Liver (tissue), 3 donors: ENCODE measurements around the gene ATP8B3.

ENCODE experiments used
- CTCF ChIP-seq: fragments of 150-350 bp; IDR thresholded peaks from 2 replicates; pipeline ENCODE4 v1.5.1; 2017; ENCODE audit warnings: improper control_type of control experiment, low read depth, low read length; ENCODE audit not compliant: missing input control
- MAX ChIP-seq: IDR thresholded peaks from 2 replicates; pipeline ENCODE4 v1.6.1; 2016; ENCODE audit warnings: antibody characterized with exemption
- RAD21 ChIP-seq, 2 donors: IDR thresholded peaks; 2 replicates each; pipeline ENCODE4 v1.6.1; 2016; ENCODE audit warnings: antibody characterized with exemption in 2 of 2, mild to moderate bottlenecking in 2 of 2
- REST ChIP-seq: IDR thresholded peaks from 2 replicates; pipeline ENCODE4 v1.6.1; 2016; ENCODE audit warnings: antibody characterized with exemption, mild to moderate bottlenecking
- TAF1 ChIP-seq: conservative IDR thresholded peaks from 2 replicates; pipeline ENCODE4 v1.6.1; 2016; ENCODE audit warnings: antibody characterized with exemption, mild to moderate bottlenecking
- donor health status: healthy.
- donor health status: healthy.

GRCh38 chr19:1768248-1768647, 43.8 kb downstream of the ATP8B3 start:
- TF ChIP-seq CTCF, result peak; percentile 14
- no peak for TF ChIP-seq TAF1
- TF ChIP-seq REST, result no peak
- TF ChIP-seq MAX, result no peak
- TF ChIP-seq RAD21 (IDR thresholded peaks at IDR 0.05), result peak in 1 of 2 donors; percentile 4
